ENCODE results near the gene BOD1L1. TPM values are rescaled to one million over a fixed set of nuclear protein-coding genes. Genes with fewer than 3 reads are reported as not detected.

BOD1L1 gene
- total and polyA plus RNA-seq, 2 experiments from 2014 or later = 18.2 to 43.2 TPM

DNA sequence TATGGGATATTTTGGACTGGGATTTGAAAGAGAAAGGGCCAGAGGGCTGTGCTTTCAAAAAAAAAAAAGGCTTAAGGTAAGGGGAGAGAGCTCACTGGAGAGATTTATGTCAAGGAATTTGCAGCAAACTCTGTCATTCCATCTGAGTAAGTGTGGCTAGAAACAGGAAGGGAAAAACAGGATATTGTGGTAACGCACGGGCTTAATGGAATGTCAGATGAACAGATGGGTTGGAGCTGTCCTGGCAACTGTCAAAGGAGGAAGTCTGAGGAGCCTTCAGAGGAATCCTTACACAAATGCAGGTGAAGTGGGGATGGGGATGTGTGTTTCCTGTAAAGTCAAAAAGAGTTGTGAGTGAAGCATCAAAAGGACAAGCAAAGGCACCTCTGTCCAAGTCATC, 68.1 kb downstream of the BOD1L1 start:
- no peaks in the 10 kb centered on the region for H3K36me3 ChIP-seq (ENCODE audit: insufficient read depth)
- H3K4me2 ChIP-seq = no peak overlapping the region
- TF ChIP-seq JUNB (IDR thresholded peaks at IDR 0.05; ENCODE audit: unreplicated experiment) (no peak), STAT1 (IDR thresholded peaks at IDR 0.05; ENCODE audit: unreplicated experiment) (no peak), POLR2AphosphoS5 (IDR thresholded peaks at IDR 0.05; ENCODE audit: low read depth) (no peak), ZNF114 (CRISPR knock-in tag; IDR thresholded peaks at IDR 0.05) (no peak), NANOG (IDR thresholded peaks at IDR 0.05; ENCODE audit: borderline replicate concordance) (no peak), REST (IDR thresholded peaks at IDR 0.05; ENCODE audit: unreplicated experiment) (no peak), ZNF331 (CRISPR knock-in tag; IDR thresholded peaks at IDR 0.05; ENCODE audit: low read depth) (no peak), ZNF462 (CRISPR knock-in tag; IDR thresholded peaks at IDR 0.05) (no peak), CREB1 (CRISPR knock-in tag; IDR thresholded peaks at IDR 0.05; ENCODE audit: low read depth) (no peak), CTCF (conservative IDR thresholded peaks at IDR 0.05; ENCODE audit: low read depth in 2 of 2) (no peak), EZH2phosphoT487 (IDR thresholded peaks at IDR 0.05; ENCODE audit: unreplicated experiment) (no peak), EZH2 (IDR thresholded peaks at IDR 0.05; ENCODE audit: low read depth, unreplicated experiment) (no peak)
- TF ChIP-seq, protein P1, sequence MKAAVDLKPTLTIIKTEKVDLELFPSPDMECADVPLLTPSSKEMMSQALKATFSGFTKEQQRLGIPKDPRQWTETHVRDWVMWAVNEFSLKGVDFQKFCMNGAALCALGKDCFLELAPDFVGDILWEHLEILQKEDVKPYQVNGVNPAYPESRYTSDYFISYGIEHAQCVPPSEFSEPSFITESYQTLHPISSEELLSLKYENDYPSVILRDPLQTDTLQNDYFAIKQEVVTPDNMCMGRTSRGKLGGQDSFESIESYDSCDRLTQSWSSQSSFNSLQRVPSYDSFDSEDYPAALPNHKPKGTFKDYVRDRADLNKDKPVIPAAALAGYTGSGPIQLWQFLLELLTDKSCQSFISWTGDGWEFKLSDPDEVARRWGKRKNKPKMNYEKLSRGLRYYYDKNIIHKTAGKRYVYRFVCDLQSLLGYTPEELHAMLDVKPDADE (IDR thresholded peaks at IDR 0.05) = no peak
- ATAC-seq (no peak), DNase-seq (ENCODE audit: low spot score) (peak; percentile 3)
- Mint-ChIP-seq H3K4me1 (no peaks in the 10 kb centered on the region), H3K27ac (no peak overlapping the region), H3K36me3 (ENCODE audit: low read depth) (no peaks in the 10 kb centered on the region), H3K27me3 (ENCODE audit: insufficient read depth, low read depth, poor library complexity) (peaks cover 1% of the 10 kb centered on the region), H3K4me3 (no peak overlapping the region), H3K9me3 (no peaks in the 10 kb centered on the region)
- H3K27ac ChIP-seq (ENCODE audit: low read depth) = no peak overlapping the region
- H3K9me2 ChIP-seq (ENCODE audit: insufficient read depth) = no peaks in the 10 kb centered on the region; the same call in 1 of the 2 replicates
- no peak overlapping the region for H2AFZ ChIP-seq
- no peaks in the 10 kb centered on the region for H3F3A ChIP-seq (replicated peaks; ENCODE audit: low read depth)
- no peaks in the 10 kb centered on the region for H3K27me3 ChIP-seq (ENCODE audit: insufficient read depth)
- H3K4me1 ChIP-seq (ENCODE audit: insufficient read depth) = no peaks in the 10 kb centered on the region
- no peaks in the 10 kb centered on the region for H3K79me2 ChIP-seq (replicated peaks; ENCODE audit: insufficient read depth)
- no peak overlapping the region for H3K4me3 ChIP-seq
- H4K20me1 ChIP-seq (replicated peaks; ENCODE audit: insufficient read depth) = no peaks in the 10 kb centered on the region
